ENCODE measurements around the gene KLHL36. TPM values are rescaled to one million over a fixed set of nuclear protein-coding genes. Genes with fewer than 3 reads are reported as not detected.

The KLHL36 gene
- polyA plus RNA-seq, 3 donors = 16.1 to 29.2 (median 17.8) TPM

DNA sequence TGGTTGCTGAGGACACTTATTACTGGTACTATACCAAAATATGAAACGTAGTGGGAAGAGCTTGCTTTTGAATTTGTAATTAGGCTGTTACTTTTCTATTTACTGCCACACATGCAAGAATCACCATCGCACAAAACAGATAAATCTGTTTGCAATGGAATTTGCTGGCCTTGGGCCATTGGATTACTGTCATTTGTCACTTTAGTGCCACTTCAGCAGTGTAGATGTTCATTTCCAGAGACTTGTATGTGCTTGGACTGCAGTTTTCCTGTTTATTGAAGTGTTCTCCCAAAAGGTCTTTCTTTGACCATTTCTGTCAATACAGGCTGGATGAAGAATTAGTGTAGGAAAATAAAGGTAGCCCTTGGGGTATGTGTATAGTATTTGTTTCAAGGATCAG is 55.9 kb downstream of the KLHL36 start:
- 39 to 91% (median 87%) methylated on average over 2 of the region's 2 CpGs for WGBS, 3 donors
- no peak overlapping the region for H3K27ac ChIP-seq (ENCODE audit: low read depth, low read length)

DNA sequence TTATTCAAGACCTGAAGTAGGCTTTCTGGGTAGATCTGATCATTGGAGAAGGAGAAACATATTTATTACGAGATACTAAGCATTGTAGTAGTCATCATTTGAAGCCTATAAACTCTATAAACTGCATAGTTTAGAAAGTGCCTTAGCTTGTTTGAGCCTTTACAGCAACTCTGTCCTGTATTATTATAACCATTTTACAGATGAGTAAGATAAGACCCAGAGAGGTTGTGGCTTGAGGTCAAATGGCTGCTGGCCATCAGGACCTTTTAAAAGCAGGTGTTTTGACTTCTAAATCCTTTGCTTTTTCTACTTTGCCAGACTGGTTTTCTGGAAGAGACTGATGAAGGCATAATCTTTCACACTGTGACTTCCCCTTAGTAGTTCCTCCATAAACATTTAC is 58.5 kb downstream of the KLHL36 start:
- H3K27ac ChIP-seq (ENCODE audit: low read depth, low read length) = no peak overlapping the region
- WGBS, 3 donors = 92 to 100% (median 96%) methylated on average over 1 of the region's 1 CpG

DNA sequence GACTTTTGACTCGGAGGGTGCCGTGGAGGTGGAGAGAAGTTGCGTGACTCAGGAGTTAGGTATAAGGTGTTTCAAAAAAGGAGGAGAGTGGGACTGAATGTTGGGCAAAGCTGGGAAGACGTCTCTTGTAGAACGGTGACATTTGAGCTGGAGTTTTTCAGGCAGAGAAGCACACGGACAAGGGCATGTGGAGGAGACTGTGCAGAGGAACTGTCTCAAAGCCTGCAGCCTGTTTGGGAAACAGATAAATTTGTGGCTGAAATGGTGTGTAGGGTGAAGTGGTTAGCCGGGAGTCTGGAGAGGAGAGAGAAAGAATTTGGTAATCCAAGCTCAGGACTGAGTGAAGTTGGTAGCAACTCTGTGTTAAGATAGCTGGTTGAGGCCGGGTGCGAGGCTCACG is 61.3 kb downstream of the KLHL36 start:
- 84 to 92% (median 90%) methylated on average over 10 of the region's 10 CpGs for WGBS, 3 donors
- H3K27ac ChIP-seq (ENCODE audit: low read depth, low read length) = no peak overlapping the region

DNA sequence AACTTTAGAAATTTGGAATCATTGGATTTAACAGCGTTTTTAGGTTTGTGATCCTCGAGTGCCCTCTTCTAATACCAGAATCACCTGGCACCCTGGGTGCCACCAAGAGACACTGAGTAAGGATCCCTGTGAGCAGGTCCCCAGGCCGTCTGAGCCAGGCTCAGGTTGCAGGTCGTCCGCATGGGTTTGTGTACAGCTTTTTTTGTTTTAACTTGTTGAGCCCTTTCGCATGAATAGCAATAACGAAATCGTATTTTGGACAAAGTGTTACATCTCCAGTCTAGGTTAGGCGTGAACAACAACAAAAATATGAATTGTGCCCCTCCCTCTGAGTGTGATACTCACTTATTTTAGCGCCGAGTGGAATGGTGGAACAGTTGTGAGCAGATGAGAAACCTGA is 62.4 kb downstream of the KLHL36 start:
- 88 to 91% (median 89%) methylated on average over 11 of the region's 11 CpGs for WGBS, 3 donors
- no peak overlapping the region for H3K27ac ChIP-seq (ENCODE audit: low read depth, low read length)

Other genes starting within 250 kb of the KLHL36 start
- gene MEAK7, start 143.9 kb upstream of the KLHL36 start, polyA plus RNA-seq = 1 to 10 TPM; 2.5 to 4.2 (median 3.9) TPM
- gene COTL1, start 30.4 kb upstream of the KLHL36 start, polyA plus RNA-seq = 100 to 1,000 TPM in 2 of 3 donors, 10 to 100 TPM in 1; 14.1 to 134 (median 132) TPM
- 10 to 100 TPM; 13.1 to 39.0 (median 21.8) TPM for gene USP10, start 51.5 kb downstream of the KLHL36 start, polyA plus RNA-seq
- 100 to 1,000 TPM in 1 of 3 donors, 10 to 100 TPM in 1, 1 to 10 TPM in 1; 9.9 to 158 (median 77.0) TPM for gene CRISPLD2, start 171.5 kb downstream of the KLHL36 start, polyA plus RNA-seq